ENCODE measurements around the gene KMT5C.

DNA sequence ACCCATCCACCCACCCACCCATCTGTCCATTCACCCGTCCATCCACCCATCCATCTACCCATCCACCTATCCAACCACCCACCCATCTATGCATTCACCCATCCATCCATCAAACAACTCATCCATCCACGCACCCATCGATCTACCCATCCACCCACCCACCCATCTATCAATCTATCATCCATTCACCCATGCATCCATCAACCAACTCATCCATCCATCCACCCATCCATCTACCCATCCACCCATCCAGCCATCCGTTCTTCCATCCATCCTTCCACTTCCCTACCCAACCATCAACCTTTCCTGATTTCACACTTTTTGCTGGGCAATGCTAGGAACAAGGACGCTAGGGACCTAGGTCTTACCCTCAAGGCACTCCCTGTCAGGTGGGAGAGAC lies 42.3 kb downstream of the KMT5C start:
- TF ChIP-seq, protein P1, sequence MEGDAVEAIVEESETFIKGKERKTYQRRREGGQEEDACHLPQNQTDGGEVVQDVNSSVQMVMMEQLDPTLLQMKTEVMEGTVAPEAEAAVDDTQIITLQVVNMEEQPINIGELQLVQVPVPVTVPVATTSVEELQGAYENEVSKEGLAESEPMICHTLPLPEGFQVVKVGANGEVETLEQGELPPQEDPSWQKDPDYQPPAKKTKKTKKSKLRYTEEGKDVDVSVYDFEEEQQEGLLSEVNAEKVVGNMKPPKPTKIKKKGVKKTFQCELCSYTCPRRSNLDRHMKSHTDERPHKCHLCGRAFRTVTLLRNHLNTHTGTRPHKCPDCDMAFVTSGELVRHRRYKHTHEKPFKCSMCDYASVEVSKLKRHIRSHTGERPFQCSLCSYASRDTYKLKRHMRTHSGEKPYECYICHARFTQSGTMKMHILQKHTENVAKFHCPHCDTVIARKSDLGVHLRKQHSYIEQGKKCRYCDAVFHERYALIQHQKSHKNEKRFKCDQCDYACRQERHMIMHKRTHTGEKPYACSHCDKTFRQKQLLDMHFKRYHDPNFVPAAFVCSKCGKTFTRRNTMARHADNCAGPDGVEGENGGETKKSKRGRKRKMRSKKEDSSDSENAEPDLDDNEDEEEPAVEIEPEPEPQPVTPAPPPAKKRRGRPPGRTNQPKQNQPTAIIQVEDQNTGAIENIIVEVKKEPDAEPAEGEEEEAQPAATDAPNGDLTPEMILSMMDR (conservative IDR thresholded peaks at IDR 0.05; ENCODE audit: low read depth in 2 of 2), result no peak
- TF ChIP-seq, protein P2, sequence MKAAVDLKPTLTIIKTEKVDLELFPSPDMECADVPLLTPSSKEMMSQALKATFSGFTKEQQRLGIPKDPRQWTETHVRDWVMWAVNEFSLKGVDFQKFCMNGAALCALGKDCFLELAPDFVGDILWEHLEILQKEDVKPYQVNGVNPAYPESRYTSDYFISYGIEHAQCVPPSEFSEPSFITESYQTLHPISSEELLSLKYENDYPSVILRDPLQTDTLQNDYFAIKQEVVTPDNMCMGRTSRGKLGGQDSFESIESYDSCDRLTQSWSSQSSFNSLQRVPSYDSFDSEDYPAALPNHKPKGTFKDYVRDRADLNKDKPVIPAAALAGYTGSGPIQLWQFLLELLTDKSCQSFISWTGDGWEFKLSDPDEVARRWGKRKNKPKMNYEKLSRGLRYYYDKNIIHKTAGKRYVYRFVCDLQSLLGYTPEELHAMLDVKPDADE (IDR thresholded peaks at IDR 0.05), result no peak
- TF ChIP-seq JUNB (IDR thresholded peaks at IDR 0.05; ENCODE audit: unreplicated experiment) (no peak), EZH2phosphoT487 (IDR thresholded peaks at IDR 0.05; ENCODE audit: unreplicated experiment) (no peak)

Data from GM23338 (cell line).